ENCODE results near the gene SCAMP2.

Gene SCAMP2

DNA sequence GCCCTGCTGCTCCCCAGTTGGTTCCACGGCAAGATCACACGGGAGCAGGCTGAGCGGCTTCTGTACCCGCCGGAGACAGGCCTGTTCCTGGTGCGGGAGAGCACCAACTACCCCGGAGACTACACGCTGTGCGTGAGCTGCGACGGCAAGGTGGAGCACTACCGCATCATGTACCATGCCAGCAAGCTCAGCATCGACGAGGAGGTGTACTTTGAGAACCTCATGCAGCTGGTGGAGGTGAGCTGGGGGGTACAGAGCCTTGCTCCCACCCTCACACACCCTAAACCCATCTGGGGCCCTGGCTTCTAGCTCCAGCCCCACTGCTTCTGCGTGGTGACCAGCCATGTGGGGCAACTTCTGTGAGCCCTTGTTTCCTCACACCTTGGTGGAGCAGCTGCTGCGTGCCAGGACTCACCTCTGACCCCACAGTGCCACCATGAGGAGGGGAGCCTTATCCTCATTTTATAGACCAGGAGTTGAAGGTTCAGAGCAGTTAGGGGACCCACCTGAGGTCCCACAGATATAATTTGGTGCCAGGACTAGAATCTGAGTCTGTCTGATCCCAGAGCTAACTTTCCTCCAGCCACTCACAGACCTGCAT, 73.8 kb downstream of the SCAMP2 start:
- DNase-seq, result no peak

GRCh38 chr15:74798388-74799254, 74.5 kb downstream of the SCAMP2 start:
- no peak for DNase-seq

DNA sequence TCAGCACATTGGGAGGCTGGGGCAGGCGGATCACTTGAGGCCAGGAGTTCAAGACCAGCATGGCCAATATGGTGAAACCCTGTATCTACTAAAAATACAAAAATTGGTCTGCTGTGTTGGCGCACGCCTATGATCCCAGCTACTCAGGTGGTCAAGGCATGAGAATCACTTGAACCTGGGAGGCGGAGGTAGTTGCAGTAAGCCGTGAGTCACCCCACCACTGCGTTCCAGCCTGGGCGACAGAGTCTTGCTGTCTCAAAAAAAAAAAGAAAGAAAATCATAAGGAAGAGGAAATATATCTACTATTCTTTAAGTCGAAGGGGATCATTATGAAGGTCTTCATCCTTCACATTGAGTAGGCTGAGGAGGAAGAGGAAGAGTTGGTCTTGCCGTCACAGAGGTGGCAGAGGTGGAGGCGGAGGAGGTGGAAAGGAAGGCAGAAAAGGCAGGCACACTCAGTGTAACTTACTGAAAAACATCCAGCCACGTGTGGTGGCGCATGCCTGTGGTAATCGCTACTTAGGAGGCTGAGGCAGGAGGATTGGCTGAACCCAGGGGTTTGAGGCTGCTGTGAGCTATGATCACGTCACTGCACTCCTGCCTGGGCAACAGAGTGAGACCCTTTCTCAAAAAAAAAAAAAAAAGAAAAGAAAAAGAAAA, 77.1 kb downstream of the SCAMP2 start:
- no peak for DNase-seq

DNA sequence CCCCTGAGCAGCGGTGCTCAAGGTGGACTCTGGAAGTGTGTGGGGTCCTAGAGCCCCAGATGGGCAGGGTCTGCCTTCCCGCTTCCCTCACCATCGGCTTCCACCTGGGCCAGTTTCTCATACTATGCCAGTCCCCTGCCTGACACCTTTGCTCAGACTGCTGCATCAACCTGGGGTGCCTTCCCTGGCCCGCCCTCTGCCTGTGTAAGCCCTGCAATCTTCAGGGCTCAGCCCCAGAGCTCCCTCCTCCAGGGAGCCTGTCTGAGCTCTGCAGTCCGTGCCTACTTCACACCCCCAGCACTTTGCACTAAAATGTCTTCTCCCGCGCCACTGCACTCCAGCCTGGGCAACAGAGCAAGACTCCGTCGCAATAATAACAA, 78.2 kb downstream of the SCAMP2 start:
- no peak for DNase-seq

DNA sequence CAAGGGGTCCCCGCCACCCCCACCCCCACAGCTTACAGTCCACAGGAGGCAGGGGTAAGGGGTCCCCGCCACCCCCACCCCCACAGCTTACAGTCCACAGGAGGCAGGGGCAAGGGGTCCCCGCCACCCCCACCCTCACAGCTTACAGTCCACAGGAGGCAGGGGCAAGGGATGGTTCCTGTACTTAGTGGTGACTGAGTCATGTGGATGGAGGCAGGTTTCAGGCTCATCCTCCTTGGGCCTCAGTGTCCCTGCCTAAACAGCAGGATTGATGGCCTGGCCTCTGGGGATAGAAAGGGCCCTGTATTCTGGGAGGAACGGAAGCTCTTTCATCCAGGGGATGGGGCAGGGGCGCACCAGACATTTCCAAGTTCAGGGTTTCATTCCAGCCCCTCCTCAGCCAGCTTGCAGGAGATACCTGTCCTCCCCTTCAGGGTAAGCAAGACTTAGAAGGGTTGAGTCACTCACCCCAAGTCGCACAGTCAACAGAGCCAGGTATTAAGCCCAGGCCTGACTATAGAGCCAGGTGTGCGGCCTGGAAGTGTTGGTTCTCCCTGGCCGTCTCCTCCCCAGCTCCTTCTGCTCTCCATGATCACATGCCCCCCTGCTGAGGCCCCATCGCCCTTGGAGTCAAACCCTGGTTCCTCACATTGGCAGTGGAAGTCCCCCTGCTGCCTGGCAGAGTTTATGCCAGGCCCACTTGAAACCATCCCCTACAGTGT, 78.8 kb downstream of the SCAMP2 start:
- DNase-seq, result no peak
